Breast epithelium (tissue), 3 donors: ENCODE data around the gene SYT2.

Experiments used
- POLR2AphosphoS5 ChIP-seq, 3 donors: sonication (generic); formaldehyde crosslinking; IDR thresholded peaks; one replicate each; pipeline ENCODE4 v1.6.1; 2017; ENCODE audit warnings: antibody characterized with exemption in 3 of 3
- TF ChIP-seq, protein P1 (sequence below), 3 donors: fragments of 450-650 bp; IDR thresholded peaks; one replicate each; pipeline ENCODE4 v1.5.1; 2016 to 2017; ENCODE audit warnings: antibody characterized with exemption in 3 of 3, mild to moderate bottlenecking in 3 of 3, moderate library complexity in 3 of 3

DNA sequence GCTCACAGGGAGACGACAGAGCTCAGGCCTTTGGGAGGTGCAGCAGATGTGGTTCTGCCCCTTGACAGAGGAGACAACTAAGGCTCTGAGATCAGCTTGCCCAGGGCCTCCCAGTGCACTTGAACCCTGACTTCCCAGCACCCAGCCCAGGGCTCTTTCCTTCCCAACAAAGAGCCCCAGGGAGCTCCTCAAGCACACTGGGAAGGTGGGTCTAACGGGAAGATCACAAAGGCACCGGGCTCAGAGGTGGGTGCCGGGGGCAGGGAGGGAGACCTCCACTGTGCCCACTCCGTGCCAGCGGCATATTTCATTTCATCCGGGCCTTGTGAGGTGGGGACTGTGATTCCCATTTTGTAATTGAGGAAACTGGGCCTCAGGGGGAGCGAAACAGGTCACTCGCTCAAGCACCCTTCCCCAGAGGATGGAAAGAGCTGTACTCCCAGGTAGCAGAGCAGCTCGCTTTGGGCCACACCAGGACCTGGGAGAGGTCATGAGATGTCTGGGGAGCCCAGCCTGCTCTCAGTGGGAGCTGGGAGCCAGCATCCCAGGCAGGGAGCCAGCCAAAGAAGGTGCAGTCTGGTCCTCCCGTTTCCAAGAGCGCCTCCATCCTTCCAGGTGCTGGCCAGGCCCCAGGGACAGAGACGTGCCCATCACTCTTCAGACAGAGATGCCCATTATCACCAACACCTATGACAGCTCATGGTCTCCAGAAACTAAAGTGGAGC lies 82.3 kb downstream of the SYT2 start:
- no peak for TF ChIP-seq POLR2AphosphoS5 (IDR thresholded peaks at IDR 0.05)
- TF ChIP-seq, protein P1, sequence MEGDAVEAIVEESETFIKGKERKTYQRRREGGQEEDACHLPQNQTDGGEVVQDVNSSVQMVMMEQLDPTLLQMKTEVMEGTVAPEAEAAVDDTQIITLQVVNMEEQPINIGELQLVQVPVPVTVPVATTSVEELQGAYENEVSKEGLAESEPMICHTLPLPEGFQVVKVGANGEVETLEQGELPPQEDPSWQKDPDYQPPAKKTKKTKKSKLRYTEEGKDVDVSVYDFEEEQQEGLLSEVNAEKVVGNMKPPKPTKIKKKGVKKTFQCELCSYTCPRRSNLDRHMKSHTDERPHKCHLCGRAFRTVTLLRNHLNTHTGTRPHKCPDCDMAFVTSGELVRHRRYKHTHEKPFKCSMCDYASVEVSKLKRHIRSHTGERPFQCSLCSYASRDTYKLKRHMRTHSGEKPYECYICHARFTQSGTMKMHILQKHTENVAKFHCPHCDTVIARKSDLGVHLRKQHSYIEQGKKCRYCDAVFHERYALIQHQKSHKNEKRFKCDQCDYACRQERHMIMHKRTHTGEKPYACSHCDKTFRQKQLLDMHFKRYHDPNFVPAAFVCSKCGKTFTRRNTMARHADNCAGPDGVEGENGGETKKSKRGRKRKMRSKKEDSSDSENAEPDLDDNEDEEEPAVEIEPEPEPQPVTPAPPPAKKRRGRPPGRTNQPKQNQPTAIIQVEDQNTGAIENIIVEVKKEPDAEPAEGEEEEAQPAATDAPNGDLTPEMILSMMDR (IDR thresholded peaks at IDR 0.05), result no peak
